Activated CD4-positive, alpha-beta T cell treated with anti-CD3 and anti-CD28 coated beads, Interleukin-2, Interleukin-4, amounts not matched to agents 100 ng/mL and 50 ng/mL, durations not matched to agents 16 hours and 8 hours (primary cell): ENCODE data around the gene FBXO36.
"Not testable (repeated sequence)": the region's sequence is repeated elsewhere in the genome, so short reads cannot be mapped to it uniquely, and the experiment has no call there.

Source experiments
- DNase-seq: peaks from one replicate; pipeline ENCODE4 v3.0.0-alpha.2; 2020; ENCODE audit warnings: low spot score

FBXO36 gene

DNA sequence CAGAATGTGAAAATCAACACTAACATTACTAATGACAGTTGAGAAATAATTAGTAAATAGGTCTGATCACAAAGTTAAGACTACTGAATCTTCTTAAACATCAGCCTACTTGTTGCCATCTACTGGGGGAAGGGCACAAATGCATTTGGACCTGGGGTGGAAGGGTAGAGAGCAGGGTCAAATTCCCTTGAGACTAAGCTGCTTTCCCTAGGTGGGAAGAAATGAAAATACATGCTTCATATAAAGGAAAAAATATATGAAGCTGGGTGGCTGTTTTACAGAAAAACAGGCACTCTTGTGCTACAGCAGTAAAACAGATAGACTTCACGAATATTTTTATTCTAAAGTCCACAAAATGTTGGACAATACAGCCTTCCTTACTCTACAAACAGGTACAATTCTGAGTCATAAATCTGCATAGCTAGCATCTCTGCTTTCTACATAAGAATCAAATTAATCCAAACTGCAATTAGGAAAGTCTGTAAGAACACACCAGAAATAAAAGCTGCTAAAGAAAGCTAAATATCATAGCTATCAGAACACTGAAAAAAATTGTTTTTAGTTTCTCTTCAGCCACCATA lies 11.4 kb upstream of the FBXO36 start:
- DNase-seq: peak; percentile 33

- no peak for DNase-seq
Measured at GRCh38 chr2:229914171-229914570, 8.1 kb upstream of the FBXO36 start.

GRCh38 chr2:229917793-229918192 lies 4.5 kb upstream of the FBXO36 start:
- no peak for DNase-seq

GRCh38 chr2:229920011-229920641 lies 2.2 kb upstream of the FBXO36 start:
- no peak for DNase-seq

GRCh38 chr2:229921101-229921891 lies 1.0 kb upstream of the FBXO36 start:
- DNase-seq: peak; percentile 57

GRCh38 chr2:229921892-229922448 lies 333 bp upstream of the FBXO36 start, which contains the start of gene TRIP12:
TSS of gene TRIP12 (minus strand) at chr2:229922009. CDS start at chr2:229880079, 41,930 bp downstream.
- peak; percentile 89 for DNase-seq

GRCh38 chr2:229924541-229924940 lies 2.2 kb downstream of the FBXO36 start:
- not testable (repeated sequence) for DNase-seq

DNA sequence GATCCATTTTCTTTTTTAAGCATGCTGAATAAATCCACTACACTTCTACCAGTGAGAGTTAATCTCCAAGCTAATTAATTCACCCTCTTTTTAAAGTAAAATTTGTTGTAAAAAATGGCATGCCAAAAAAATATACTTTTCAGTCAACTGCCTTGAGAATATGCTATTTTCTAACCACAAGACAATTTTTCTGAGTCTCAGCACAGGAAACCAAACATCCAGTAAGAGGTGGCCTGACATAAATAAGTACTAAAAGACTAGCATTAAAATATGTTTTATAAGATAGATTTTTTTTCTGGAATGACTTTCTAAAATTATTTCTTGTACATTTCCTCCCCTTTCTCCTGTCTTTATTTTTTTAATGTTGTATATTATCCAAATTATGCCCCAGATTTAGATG lies 2.9 kb downstream of the FBXO36 start:
- no peak for DNase-seq

GRCh38 chr2:229927817-229928321 lies 5.6 kb downstream of the FBXO36 start:
- no peak for DNase-seq

DNA sequence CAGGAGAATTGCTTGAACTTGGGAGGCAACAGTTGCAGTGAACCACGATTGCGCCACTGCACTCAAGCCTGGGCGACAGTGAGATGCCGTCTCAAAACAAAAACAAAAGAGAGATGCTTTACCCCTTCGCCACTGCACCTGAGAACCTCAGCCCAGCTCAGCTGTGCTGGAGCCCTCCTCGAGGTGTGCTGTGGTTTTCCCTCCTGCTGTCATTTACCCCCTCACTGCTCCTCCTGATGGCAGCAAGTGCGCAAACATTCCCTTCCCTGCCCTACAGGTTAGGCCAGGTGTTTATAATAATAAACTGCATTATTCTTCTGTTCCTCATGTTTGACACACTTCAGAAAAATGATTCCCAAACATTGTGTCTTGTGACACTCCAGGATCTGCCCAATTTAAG lies 8.4 kb downstream of the FBXO36 start:
- DNase-seq: no peak

DNA sequence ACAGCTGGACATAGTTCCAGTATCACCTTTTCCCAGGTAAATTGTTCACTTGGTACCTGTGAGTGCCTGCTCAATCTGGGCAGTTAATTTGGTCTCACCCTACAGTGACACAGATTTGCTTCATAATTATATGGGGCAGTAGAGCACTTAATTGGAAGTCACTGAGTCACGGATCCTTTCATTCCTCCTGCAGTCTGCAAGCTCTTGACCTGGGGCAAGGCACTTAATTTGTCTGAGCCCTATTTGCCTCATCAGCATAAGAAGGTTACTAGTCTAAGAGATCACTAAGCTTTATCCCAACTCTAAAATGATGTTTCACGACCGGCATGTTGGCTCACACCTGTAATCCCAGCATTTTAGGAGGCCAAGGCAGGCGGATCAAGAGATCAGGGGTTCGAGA lies 8.9 kb downstream of the FBXO36 start:
- no peak for DNase-seq

DNA sequence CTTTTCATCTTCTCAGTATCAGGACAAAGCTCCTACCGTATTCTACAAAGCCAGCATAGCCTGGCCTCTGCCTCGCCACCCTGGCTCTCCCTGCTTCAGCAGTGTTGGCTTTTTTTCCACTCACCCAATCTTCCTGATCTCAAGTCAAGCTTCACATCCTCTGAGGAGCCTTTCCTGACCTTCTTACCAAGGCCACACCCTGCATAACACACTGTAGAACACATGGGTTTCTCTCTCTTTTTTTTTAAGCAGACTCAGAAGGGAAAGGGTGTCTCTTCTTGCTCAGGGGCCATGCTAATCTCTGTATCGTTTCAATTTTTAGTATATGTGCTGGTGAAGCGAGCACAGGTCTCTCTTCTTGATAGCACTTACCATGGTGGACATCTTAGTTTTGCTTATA lies 15.2 kb downstream of the FBXO36 start:
- no peak for DNase-seq

DNA sequence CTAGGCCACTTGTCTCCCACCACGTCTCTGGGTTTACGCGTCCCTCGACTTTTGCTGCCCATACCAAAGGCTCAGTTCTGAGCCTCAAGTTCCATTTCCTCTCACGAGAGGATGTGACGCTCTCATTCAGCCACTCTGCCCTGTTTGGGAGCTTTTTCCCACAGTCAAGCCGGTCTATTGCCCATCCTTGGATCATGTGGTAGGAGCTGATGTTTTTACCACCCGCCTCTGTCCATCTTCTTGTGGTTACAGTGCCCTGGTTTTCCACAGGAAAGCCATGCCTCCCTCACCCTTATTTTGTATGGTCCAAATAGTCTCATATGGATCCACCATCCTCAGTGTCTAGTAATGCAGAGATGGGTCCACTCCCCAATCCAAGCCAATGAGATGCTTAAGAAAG lies 20.4 kb downstream of the FBXO36 start:
- DNase-seq: no peak

DNA sequence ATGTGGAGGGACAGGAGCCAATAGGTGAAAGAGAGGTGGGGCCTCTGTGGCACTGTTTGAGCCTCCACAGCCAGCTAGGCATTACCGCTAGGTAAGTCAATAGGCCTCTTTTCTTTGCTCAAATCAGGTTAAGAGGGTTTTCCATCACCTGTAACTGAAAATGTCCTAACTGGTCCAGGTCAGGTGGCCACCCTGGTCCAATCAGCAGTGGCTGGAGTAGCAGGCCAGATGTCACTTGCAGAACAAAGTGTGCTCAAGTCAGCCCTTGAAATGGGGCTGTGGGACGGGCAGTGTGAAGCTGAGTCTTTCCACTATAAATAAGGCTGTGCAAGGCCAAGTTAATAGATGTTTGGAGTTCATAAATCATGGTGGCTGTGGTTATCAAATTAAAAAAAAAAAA lies 20.9 kb downstream of the FBXO36 start:
- DNase-seq: no peak

DNA sequence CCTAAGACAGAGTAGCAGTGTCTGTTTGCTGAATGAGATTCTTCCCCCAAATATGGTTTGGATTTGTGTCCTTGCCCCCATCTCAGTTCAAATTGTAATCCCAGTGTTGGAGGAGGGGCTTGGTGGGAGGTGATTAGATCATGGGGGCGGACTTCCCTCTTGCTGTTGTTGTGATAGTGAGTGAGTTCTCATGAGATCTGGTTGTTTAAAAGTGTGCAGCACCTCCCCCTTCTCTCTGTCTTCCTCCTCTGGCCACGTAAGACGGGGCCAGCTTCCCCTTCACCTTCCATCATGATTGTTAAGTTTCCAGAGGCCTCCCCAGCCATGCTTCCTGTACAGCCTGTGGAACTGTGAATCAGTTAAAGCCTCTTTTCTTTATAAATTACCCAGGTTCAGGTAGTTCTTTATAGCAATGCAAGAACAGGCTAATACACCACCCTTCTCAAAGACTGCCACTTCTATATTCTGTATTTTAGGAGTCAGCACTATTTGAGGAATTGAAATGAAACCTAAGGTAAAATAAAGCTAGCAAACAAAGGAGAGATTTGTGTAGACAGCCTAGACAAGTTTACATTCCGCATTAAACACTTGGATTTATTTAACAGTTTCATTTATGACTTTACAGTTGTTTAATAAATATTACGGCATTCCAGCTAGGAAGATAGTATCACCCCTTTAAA lies 21.6 kb downstream of the FBXO36 start:
- DNase-seq: no peak

DNA sequence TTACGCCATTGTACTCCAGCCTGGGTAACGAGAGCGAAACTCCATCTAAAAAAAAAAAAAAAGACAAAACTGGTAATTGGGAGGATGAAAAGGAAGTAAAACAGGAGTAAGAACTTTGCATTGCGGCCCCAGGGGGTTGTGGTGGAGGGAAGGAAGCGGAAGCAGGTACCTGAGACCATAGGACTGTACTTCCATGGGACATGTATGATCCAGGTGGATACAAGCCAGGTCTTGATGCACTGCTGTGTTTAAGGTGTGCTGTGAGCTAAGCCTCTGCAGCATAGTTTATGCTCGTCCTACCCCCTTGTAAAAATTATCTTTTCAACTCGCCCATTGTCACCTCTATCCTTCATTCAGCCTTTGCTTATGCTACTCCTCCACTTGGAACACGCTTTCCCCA lies 23.7 kb downstream of the FBXO36 start:
- no peak for DNase-seq

- no peak for DNase-seq
Measured at GRCh38 chr2:229947544-229947943, 25.2 kb downstream of the FBXO36 start.

DNA sequence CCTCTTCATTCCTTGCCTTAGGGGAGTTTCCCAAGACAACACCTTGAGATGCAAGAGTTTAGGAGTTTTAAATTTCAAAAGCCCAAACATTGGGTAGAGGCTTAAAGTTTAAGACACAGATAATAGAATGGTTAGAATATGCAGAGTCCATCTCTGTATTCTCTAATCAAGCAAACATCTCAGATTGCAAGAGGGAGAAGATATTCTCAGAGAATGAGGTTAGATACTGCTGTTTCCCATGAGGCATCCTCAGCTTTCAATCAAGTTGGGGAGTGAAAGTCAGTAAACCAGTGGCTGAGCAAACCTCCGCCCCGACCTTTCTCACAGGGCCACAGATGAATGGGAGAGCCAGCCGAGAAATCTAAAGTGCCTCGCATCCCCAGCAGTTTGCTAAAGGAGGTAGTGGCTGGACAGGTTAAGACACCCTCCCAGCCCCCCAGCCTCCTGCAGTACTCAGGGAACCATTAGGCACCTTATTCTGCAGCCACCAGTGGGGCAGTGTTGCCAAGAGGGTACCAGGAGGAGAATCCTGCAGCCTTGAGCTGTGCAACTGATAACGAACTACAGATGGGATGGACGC lies 30.0 kb downstream of the FBXO36 start:
- DNase-seq: no peak

- no peak for DNase-seq
Measured at GRCh38 chr2:229955663-229956062, 33.4 kb downstream of the FBXO36 start.

GRCh38 chr2:229956491-229956890 lies 34.2 kb downstream of the FBXO36 start:
- no peak for DNase-seq

DNA sequence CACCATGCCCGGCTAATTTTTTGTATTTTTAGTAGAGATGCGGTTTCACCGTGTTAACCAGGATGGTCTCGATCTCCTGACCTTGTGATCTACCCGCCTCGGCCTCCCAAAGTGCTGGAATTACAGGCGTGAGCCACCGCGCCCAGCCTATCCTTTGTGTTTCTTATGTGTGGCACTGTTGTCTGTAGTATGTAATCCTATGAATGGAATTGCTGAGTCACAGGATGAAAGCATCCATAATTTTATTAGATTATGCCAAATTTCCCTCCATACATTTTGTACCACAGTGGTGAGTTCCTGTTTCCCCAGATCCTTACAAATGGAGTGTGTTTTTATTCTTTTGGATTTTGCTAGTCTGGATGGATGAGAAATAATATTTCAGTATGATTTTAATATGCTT lies 41.3 kb downstream of the FBXO36 start:
- DNase-seq: not testable (repeated sequence)

- DNase-seq: no peak
Measured at GRCh38 chr2:229969921-229970320, 47.6 kb downstream of the FBXO36 start.
